ENCODE measurements around the gene TAF12. TPM values are rescaled to one million over a fixed set of nuclear protein-coding genes. Genes with fewer than 3 reads are reported as not detected.
"Not testable (repeated sequence)": the region's sequence is repeated elsewhere in the genome, so short reads cannot be mapped to it uniquely, and the experiment has no call there.

Gene TAF12
- total RNA-seq, 6 donors from 2014 or later, result 10.9 to 24.1 (median 19.6) TPM

GRCh38 chr1:28648474-28649198 is 5.8 kb upstream of the TAF12 start, which contains the start of gene RNU11:
RNU11 (plus strand) TSS chr1:28648600.
- Histone ChIP-seq H3K4me1 (peaks cover 17 to 33% (median 22%) of the 10 kb centered on the region in 4 donors), H3K27ac (peak within 1 kb of the TSS; percentile 88 to 95 (median 90)), H3K27me3 (no peaks in the 10 kb centered on the region), H3K9me3 (no peaks in the 10 kb centered on the region), H3K36me3 (no peaks in the 10 kb centered on the region), H3K4me3 (peak within 1 kb of the TSS; percentile 22 to 52 (median 45))
- TF ChIP-seq EP300 (IDR thresholded peaks at IDR 0.05) (peak in 2 of 4 donors; percentile 54 to 96), CTCF (IDR thresholded peaks at IDR 0.05) (peak in 2 of 6 experiments; percentile 9 to 19), POLR2AphosphoS5 (IDR thresholded peaks at IDR 0.05) (peak; percentile 99 to 100), POLR2A (IDR thresholded peaks at IDR 0.05) (peak; percentile 97 to 100 (median 100))
- ATAC-seq (ENCODE audit: low FRiP score in 2 of 2) (peak; percentile 92 to 94), DNase-seq (peak; percentile 49 to 88)
- 1% methylated on average over 27 to 28 of the region's 28 CpGs for WGBS, 2 donors

GRCh38 chr1:28648008-28648473 is 5.2 kb upstream of the TAF12 start:
- H3K4me1 ChIP-seq, result peaks cover 17 to 33% (median 22%) of the 10 kb centered on the region in 4 donors
- ATAC-seq (ENCODE audit: low FRiP score in 2 of 2) (peak; percentile 95 to 96), DNase-seq (peak; percentile 90 to 95)
- no peaks in the 10 kb centered on the region for H3K27me3 ChIP-seq
- peak overlapping the region; percentile 22 to 52 (median 40) for H3K4me3 ChIP-seq
- peak overlapping the region; percentile 88 to 95 (median 90) for H3K27ac ChIP-seq
- WGBS, 2 donors, result 1 to 2% methylated on average over 17 to 18 of the region's 18 CpGs
- no peak for TF ChIP-seq POLR2AphosphoS5 (IDR thresholded peaks at IDR 0.05)
- TF ChIP-seq CTCF (IDR thresholded peaks at IDR 0.05), result no peak
- TF ChIP-seq POLR2A (IDR thresholded peaks at IDR 0.05), result no peak
- TF ChIP-seq EP300 (IDR thresholded peaks at IDR 0.05), result no peak
- no peaks in the 10 kb centered on the region for H3K36me3 ChIP-seq
- H3K9me3 ChIP-seq, result no peaks in the 10 kb centered on the region

DNA sequence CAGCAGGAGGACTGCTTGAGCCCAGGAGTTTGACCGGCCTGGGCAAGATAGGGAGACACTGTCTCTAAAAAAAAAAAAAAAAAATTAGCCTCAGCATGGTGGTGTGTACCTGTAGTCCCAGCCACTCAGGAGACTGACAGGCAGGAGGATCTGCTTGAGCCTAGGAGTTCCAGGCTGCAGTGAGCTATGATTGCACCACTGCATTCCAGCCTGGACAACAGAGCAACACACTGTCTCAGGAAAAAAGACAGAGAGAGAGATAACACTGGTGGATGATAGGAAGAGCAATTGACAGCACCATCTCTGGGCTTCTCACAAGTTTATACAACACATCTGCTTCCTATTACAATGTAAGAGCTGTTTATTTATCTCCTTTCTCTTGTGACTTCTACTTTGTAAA is 3.2 kb upstream of the TAF12 start:
- no peak for ATAC-seq (ENCODE audit: low FRiP score in 2 of 2)
- Histone ChIP-seq H3K4me1 (peaks cover 27 to 46% (median 32%) of the 10 kb centered on the region in 4 donors), H3K36me3 (no peaks in the 10 kb centered on the region), H3K9me3 (no peaks in the 10 kb centered on the region), H3K4me3 (no peak overlapping the region), H3K27me3 (no peaks in the 10 kb centered on the region), H3K27ac (no peak overlapping the region)
- no peak for DNase-seq
- TF ChIP-seq POLR2AphosphoS5 (IDR thresholded peaks at IDR 0.05), result no peak
- TF ChIP-seq POLR2A (IDR thresholded peaks at IDR 0.05), result no peak
- TF ChIP-seq CTCF (IDR thresholded peaks at IDR 0.05), result no peak
- no peak for TF ChIP-seq EP300 (IDR thresholded peaks at IDR 0.05)
- 94 to 100% methylated on average over 1 of the region's 1 CpG for WGBS, 2 donors

DNA sequence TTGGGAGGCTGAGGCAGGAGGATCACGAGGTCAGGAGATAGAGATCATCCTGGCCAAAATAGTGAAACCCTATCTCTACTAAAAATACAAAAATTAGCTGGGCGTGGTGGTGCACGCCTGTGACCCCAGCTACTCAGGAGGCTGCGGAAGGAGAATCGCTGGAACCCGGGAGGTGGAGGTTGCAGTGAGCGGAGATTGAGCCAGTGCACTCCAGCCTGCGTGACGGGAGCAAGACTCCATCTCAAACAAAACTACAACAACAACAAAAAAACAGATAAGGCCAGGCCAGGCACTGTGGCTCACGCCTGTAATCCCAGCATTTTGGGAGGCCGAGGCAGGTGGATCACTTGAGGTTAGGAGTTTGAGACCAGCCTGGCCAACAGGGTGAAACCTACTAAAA is 2.5 kb upstream of the TAF12 start:
- H3K4me1 ChIP-seq, result peaks cover 29 to 50% (median 36%) of the 10 kb centered on the region in 4 donors
- not testable (repeated sequence) for DNase-seq; H3K36me3 ChIP-seq; ATAC-seq (ENCODE audit: low FRiP score in 2 of 2); H3K9me3 ChIP-seq; H3K4me3 ChIP-seq; H3K27ac ChIP-seq; H3K27me3 ChIP-seq
- 97 to 98% methylated on average over 11 of the region's 11 CpGs for WGBS, 2 donors

DNA sequence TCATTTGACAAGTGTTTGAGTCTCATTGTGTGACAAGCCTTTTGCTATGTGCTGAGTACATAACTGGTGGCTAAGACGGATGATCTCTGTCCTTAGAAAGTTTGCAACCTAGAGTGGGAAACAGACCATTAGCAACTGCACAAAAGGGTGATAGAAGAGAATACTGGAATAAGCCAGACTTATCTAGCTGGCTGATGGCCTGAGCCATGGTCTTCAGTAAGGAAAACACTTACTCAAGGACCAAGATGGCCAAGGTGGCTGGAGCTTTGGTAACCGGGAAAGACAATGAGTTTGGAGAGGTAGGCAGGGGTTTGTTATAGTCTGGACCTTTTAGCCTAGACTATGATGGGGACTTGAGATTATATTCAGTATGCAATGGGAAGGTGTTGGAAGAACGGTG is 1.6 kb upstream of the TAF12 start:
- Histone ChIP-seq H3K27ac (peak overlapping the region; percentile 88 to 97 (median 94)), H3K36me3 (no peaks in the 10 kb centered on the region), H3K27me3 (no peaks in the 10 kb centered on the region), H3K4me3 (peak overlapping the region in 1 of 4 donors; percentile 70), H3K9me3 (no peaks in the 10 kb centered on the region), H3K4me1 (peaks cover 29 to 50% (median 41%) of the 10 kb centered on the region in 4 donors)
- DNase-seq (no peak), ATAC-seq (ENCODE audit: low FRiP score in 2 of 2) (no peak)
- TF ChIP-seq EP300 (IDR thresholded peaks at IDR 0.05), result no peak
- TF ChIP-seq CTCF (IDR thresholded peaks at IDR 0.05), result no peak
- no peak for TF ChIP-seq POLR2A (IDR thresholded peaks at IDR 0.05)
- TF ChIP-seq POLR2AphosphoS5 (IDR thresholded peaks at IDR 0.05), result no peak
- WGBS, 2 donors, result 95 to 97% methylated on average over 3 of the region's 3 CpGs
